HG02759 (cell line): ENCODE measurements around the gene PHACTR1.

Source experiments
- ATAC-seq: cut with Tn5 transposase; IDR thresholded peaks from one replicate; pipeline ENCODE4 v1.9.1; 2021; ENCODE audit warnings: mild to moderate bottlenecking, moderate library complexity; ENCODE audit not compliant: unreplicated experiment

The PHACTR1 gene

GRCh38 chr6:12976366-12976765, 259.8 kb downstream of the PHACTR1 start:
- ATAC-seq = no peak

DNA sequence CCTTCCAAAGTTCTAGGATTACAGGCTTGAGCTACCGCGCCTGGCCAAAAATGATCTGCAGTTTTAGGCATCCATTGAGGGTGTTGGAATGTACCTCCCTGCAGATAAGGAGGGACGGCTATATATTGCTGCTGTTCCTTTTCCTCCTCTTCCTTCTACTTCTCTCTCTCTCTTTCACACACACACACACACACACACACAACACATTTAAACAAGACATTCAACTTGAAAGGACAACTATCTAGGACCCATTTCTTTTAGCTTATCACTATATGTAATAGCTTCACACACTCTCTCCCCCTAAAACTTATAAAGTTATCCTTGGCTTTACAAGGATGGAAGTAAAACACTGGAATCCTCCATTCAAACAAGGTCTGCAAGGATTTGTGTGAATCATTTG, 260.6 kb downstream of the PHACTR1 start:
- ATAC-seq = no peak

DNA sequence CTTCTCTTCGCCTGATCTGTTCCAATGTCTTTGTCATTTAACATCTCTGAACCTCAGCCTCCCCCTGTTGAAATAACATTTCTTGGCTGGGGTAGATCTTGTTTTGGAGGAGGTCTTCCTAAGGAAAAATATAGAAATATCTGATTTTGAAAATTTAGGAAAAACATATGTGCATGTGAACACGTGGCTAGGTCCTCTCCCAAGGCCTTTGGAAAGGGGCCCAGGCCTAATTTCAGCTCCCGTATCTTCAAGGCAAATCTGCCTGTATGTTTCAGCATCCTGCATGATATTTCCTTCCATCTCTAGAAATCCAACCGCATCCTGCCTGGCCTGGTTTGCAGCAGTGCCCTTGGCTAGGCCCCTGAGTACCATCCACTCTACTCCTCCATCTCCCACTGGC, 261.2 kb downstream of the PHACTR1 start:
- no peak for ATAC-seq

DNA sequence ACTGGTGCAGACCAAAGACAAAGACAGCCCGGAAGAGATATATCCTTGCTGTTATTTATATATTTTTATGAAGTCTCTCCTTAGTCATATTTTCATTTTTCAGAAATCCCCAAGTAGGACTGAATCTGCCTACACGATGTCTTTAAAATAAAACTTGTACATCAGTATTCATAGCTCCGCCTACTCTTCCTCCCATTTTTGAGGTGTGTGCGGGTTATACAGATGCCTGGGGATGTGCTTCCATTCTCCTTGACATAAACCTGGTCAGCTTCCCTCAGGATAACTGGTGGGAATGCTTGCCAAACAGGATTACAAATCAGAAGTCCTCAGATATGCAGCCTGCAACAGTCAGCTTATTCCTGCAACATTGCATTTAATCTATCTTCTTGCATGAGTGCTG, 264.2 kb downstream of the PHACTR1 start:
- no peak for ATAC-seq

- no peak for ATAC-seq
Observed at GRCh38 chr6:12984776-12985175, 268.2 kb downstream of the PHACTR1 start.

DNA sequence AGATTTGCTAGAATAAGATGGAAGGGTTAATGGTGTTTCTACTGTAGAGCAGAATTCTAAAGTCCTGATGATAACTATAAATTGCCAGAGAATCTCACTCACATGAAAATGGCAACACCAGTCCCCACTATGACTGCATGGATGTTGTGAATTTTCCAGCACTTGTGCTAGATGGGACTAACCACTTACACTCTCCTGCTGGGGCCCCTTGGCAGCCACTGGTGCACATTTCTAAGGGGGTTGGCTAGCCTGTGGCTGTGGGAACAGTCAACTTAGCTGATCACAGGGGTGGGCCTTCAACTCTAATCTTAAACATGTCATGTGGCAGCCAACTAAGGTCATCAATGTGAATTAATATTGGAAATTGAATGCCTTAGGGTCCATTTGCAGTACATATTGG, 271.2 kb downstream of the PHACTR1 start:
- no peak for ATAC-seq

GRCh38 chr6:12990162-12990561, 273.6 kb downstream of the PHACTR1 start:
- no peak for ATAC-seq

DNA sequence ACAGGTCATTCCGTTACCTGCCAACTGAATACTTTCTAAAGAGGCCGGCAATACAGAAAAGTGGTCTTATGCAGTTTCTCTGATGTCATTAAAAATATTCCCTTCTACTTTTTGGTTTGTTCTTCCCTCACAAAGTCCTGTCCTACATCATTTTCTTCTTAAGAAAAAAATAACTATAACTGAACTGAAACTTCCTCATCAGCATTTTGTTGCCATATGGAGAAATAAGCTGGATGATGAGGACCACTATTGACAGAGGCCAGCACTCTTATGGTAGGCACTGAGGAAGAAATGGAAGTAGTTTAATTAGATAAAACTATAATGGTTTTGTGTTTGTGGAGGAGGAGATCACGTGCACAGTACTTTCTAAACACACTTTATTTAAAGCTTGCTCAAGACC, 274.9 kb downstream of the PHACTR1 start:
- ATAC-seq = no peak

GRCh38 chr6:12992770-12993169, 276.2 kb downstream of the PHACTR1 start:
- ATAC-seq = no peak

DNA sequence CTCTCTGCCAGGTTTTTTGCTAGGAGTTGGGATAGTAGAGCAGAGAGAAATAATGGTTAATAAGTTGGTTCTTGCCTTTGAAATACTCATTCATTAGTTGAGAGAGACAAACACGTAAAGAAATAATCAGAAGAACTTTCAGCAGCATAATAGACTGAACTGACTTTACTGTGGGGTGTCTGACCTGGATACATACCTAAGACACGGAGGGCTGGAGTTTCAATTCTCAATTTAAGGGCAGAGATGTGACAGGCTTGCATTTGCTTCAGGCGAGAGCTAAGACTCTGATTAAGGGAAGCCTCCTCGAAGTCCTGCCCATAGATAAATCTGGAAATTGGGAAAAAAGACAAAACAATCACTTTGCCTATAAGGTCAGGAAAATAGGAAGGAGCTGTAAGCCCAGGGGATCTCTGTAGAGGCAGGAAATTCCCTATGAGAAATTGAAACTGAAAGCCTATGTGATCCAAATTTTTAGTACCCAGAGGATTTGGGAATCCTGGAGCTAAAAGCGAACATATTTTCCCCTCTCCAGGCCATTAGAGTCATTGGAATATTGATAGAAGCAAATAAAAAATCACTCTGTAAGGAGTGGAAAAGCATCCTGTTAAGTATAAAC, 276.8 kb downstream of the PHACTR1 start:
- ATAC-seq = no peak

DNA sequence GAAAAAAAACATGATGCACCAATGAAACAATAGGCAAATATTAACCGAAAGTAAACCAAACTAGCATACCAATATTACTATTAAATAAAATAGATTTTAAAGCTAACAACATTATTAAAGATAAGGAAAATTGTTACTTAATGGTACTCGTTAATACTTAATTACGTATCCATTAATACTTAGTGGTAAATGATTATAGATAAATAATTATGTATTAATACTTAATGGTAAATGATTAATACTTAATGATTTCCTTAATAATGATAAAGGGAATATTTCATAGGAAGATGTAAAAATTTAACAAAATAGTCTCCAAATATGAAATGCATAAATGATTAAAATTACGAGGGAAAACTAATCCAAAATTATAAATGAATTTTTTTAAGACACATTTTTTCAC, 278.9 kb downstream of the PHACTR1 start:
- no peak for ATAC-seq

GRCh38 chr6:13000537-13000936, 284.0 kb downstream of the PHACTR1 start:
- ATAC-seq = no peak

DNA sequence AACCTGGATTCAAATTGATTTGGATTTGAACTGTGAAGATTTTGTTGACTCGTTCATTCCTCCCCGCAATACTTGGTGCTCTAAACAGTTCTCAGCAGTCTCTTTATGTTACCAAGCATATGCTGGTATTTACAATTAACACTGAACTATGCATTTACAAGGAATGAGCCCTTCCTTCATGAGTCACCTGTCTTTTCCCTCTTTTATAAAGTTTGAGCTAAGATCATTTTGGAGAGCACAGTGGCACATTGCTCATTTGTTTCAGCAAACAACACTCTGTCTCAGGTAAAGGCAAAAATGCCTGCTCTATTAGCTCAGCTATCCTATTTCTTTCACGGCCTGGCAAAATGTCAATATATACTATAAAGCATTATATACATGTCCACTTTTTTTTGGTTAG, 285.4 kb downstream of the PHACTR1 start:
- no peak for ATAC-seq

GRCh38 chr6:13004601-13005000, 288.0 kb downstream of the PHACTR1 start:
- ATAC-seq = no peak

GRCh38 chr6:13005994-13006393, 289.4 kb downstream of the PHACTR1 start:
- no peak for ATAC-seq

- no peak for ATAC-seq
Observed at GRCh38 chr6:13006578-13007300, 290.2 kb downstream of the PHACTR1 start.

DNA sequence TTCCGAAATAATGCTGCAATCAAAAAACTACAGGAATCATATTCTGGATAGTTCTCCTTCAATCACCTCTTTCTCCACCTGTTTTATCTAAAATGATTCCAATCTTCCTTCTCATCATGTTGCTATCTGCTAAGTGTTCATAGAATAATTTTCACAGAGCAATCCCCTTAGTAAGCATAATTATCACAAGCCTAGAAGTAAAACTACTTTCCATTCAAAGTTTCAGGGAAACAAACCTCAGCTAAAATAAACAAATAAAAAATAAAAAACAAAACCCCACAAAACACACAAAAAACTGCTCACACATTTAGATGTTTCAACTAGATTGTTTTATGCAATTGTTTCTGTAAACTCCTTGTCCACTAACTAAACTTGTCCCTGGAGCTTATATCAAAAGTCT, 291.2 kb downstream of the PHACTR1 start:
- no peak for ATAC-seq

GRCh38 chr6:13009031-13009430, 292.5 kb downstream of the PHACTR1 start:
- ATAC-seq = no peak

DNA sequence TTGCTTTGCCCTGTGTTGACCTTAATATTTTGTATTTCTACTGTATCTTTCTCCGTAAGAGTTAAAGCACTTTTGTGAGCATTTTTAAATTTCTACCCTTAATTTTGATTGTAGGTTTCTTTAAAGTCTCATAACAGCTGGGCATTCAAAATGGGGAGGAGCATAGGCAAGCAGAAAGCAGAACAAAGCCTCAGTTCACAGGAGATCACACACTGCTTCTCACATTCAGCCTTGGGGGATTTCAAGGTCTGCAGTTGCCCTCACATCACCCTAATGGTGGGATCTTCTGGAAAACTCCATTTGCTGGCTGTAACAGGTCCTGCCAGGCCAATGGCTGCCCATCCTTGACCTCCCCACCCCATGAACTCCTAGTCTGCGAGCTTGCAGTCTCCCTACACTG, 292.9 kb downstream of the PHACTR1 start:
- no peak for ATAC-seq

- ATAC-seq = no peak
Observed at GRCh38 chr6:13011612-13012146, 295.1 kb downstream of the PHACTR1 start.

DNA sequence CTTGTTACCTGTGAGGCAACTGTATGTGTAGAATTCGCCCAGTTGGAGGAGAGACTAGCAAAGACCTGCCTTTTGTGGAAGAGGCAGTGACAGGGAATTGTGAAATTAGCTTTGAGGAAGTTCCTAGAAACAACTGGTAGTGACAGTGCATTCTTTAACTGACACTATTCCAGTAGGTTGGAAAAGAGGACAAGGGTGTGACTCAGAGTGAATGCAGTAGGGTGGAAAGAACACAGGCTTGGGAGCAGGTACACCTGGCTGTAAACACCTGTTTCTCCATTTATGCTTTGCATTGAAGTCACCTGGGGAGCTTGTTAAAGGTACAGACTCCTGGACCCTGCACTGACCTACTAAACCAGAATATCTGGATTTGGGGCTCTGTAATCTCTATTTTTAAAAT, 295.7 kb downstream of the PHACTR1 start:
- no peak for ATAC-seq

GRCh38 chr6:13012977-13013680, 296.6 kb downstream of the PHACTR1 start:
- ATAC-seq = no peak
